HepG2 (cell line): ENCODE data around the gene TOMM20. TPM values are rescaled to one million over a fixed set of nuclear protein-coding genes. Genes with fewer than 3 reads are reported as not detected.

ENCODE experiments used
- CAMTA2 ChIP-seq: sonication (generic); formaldehyde crosslinking; IDR thresholded peaks from 2 replicates; pipeline ENCODE4 v1.4.0; 2020; ENCODE audit warnings: mild to moderate bottlenecking, missing genetic modification reagents, borderline replicate concordance
- CHD4 ChIP-seq: fragments of 200-600 bp; sonication (generic); IDR thresholded peaks from 2 replicates; pipeline ENCODE4 v1.7.0; 2017; ENCODE audit warnings: mild to moderate bottlenecking, low read length, borderline replicate concordance
- EHMT2 ChIP-seq: fragments of 200-600 bp; sonication (generic); IDR thresholded peaks from 2 replicates; pipeline ENCODE4 v1.7.0; 2017; ENCODE audit warnings: antibody characterized with exemption, low read depth, low read length, borderline replicate concordance
- ESRRA ChIP-seq: sonication (generic); formaldehyde crosslinking; IDR thresholded peaks from 2 replicates; pipeline ENCODE4 v1.5.1; 2020; ENCODE audit warnings: mild to moderate bottlenecking, low read depth, missing genetic modification reagents
- FOXK2 ChIP-seq: fragments of 450-650 bp; IDR thresholded peaks from 2 replicates; pipeline ENCODE4 v1.6.1; 2016
- HES4 ChIP-seq: sonication (generic); formaldehyde crosslinking; IDR thresholded peaks from 2 replicates; pipeline ENCODE4 v1.9.0; 2021; ENCODE audit warnings: mild to moderate bottlenecking, missing genetic modification reagents, borderline replicate concordance
- HNRNPH1 ChIP-seq: fragments of 200-400 bp; formaldehyde crosslinking; optimal IDR thresholded peaks from 2 replicates; pipeline ENCODE3; 2017; ENCODE audit warnings: mild to moderate bottlenecking, low read depth, low read length
- KLF12 ChIP-seq: sonication (generic); formaldehyde crosslinking; IDR thresholded peaks from 2 replicates; pipeline ENCODE4 v1.4.0; 2020; ENCODE audit warnings: missing genetic modification reagents, borderline replicate concordance
- NBN ChIP-seq: fragments of 450-650 bp; conservative IDR thresholded peaks from 2 replicates; pipeline ENCODE4 v1.6.1; 2017
- RBAK ChIP-seq: sonication (generic); formaldehyde crosslinking; IDR thresholded peaks from 2 replicates; pipeline ENCODE4 v1.5.1; 2020; ENCODE audit warnings: mild to moderate bottlenecking, missing genetic modification reagents
- RFXANK ChIP-seq: IDR thresholded peaks from 2 replicates; pipeline ENCODE4 v1.6.1; 2016
- RXRA ChIP-seq: sonication (generic); formaldehyde crosslinking; IDR thresholded peaks from 2 replicates; pipeline ENCODE4 v1.5.1; 2020; ENCODE audit warnings: missing genetic modification reagents
- SP2 ChIP-seq: sonication (generic); formaldehyde crosslinking; IDR thresholded peaks from 2 replicates; pipeline ENCODE4 v1.5.1; 2020; ENCODE audit warnings: mild to moderate bottlenecking, missing genetic modification reagents
- TOE1 ChIP-seq: sonication (generic); formaldehyde crosslinking; IDR thresholded peaks from 2 replicates; pipeline ENCODE4 v1.4.0; 2020; ENCODE audit warnings: mild to moderate bottlenecking, missing genetic modification reagents
- TSC22D2 ChIP-seq: sonication (generic); formaldehyde crosslinking; IDR thresholded peaks from 2 replicates; pipeline ENCODE4 v1.5.1; 2020; ENCODE audit warnings: missing genetic modification reagents, mild to moderate bottlenecking, borderline replicate concordance
- ZNF160 ChIP-seq: sonication (generic); formaldehyde crosslinking; IDR thresholded peaks from 2 replicates; pipeline ENCODE4 v1.8.0; 2022; ENCODE audit warnings: mild to moderate bottlenecking, inconsistent platforms, missing genetic modification reagents
- ZNF614 ChIP-seq: IDR thresholded peaks from 2 replicates; pipeline ENCODE4 v1.6.1; 2018; ENCODE audit warnings: missing biosample characterization, missing genetic modification reagents, inconsistent platforms, borderline replicate concordance
- ZNF782 ChIP-seq: sonication (generic); formaldehyde crosslinking; IDR thresholded peaks from 2 replicates; pipeline ENCODE4 v1.4.0; 2020; ENCODE audit warnings: missing genetic modification reagents, mild to moderate bottlenecking, borderline replicate concordance
- ZNF850 ChIP-seq: sonication (generic); formaldehyde crosslinking; conservative IDR thresholded peaks from 2 replicates; pipeline ENCODE4 v1.9.0; 2021; ENCODE audit warnings: mild to moderate bottlenecking, missing genetic modification reagents
- polyA plus RNA-seq, 8 experiments: library from polyadenylated mRNA; depleted of rRNA in 3 of 8; stranded (reverse) in 7 of 8; unstranded in 1 of 8; fragments of >200 nt; fragmentation: Illumina TruSeq in 4 of 8; extraction: Trizol in 4 of 8; gene quantifications; 2 replicates each; pipeline versions ENCODE4 v1.2.1 to v1.2.3, GENCODE V29; 2011 to 2016; ENCODE audit warnings: low read depth in 4 of 8, missing spikeins in 1 of 8, mixed read lengths in 1 of 8; ENCODE audit not compliant: insufficient read depth in 1 of 8
- total RNA-seq, 5 experiments: library from RNA; depleted of rRNA; stranded (reverse); fragments of >200 nt; fragmentation: Illumina TruSeq; extraction: Trizol; gene quantifications; 2 replicates each; pipeline ENCODE4 v1.2.3, GENCODE V29; 2016; ENCODE audit warnings: low read depth in 1 of 5
- TF ChIP-seq, protein P1 (sequence below): sonication (generic); formaldehyde crosslinking; IDR thresholded peaks from 2 replicates; pipeline ENCODE4 v1.5.1; 2020; ENCODE audit warnings: missing genetic modification reagents, mild to moderate bottlenecking, borderline replicate concordance
- TF ChIP-seq, protein P2 (sequence below): sonication (generic); formaldehyde crosslinking; IDR thresholded peaks from 2 replicates; pipeline ENCODE4 v1.4.0; 2020; ENCODE audit warnings: missing genetic modification reagents
- TF ChIP-seq, protein P3 (sequence below): sonication (generic); formaldehyde crosslinking; IDR thresholded peaks from 2 replicates; pipeline ENCODE4 v1.5.1; 2020; ENCODE audit warnings: missing genetic modification reagents, mild to moderate bottlenecking, borderline replicate concordance
- TF ChIP-seq, protein P4 (sequence below): sonication (generic); formaldehyde crosslinking; IDR thresholded peaks from 2 replicates; pipeline ENCODE4 v1.5.1; 2020; ENCODE audit warnings: mild to moderate bottlenecking, missing genetic modification reagents, moderate library complexity

The TOMM20 gene
- total and polyA plus RNA-seq, 2 of the 13 experiments (the other 11 are each of a cell fraction or from before 2014, with no cell fraction given) = 153 to 376 TPM

DNA sequence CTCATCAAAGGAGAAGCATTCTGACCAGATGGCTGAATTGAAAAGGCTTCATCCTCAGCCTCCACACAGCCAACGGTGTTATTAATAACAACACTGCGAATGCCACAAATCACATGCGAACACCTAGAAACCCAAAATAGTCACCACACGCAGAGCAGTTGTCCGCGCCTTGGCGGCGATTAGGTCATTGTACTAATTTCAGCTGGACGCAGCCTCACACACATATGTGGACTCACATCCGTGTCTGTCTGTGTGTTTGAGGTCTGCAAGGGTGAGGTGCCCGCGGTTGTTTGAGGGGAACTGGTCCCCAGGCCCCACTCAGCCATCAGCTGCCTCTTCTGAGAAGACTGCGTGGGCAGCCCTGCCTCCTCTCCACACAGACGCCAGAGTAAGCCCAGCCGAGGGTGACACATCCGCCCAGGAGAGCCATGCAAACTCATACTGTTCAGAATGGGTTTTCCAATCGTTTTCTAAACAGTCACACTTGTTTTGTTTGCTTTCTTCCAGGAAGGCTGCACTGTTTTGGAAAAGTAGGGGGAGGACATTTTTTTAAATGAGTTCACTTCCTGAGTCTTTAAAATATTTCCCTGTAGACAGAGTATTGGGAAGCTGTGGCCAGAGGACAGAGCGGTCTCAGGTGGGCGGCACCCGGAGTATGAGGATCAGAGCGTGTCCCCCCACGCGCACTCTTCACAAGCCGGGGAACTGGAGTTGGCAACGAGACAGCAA is 53.4 kb downstream of the TOMM20 start (continued):
- TF ChIP-seq, protein P1, sequence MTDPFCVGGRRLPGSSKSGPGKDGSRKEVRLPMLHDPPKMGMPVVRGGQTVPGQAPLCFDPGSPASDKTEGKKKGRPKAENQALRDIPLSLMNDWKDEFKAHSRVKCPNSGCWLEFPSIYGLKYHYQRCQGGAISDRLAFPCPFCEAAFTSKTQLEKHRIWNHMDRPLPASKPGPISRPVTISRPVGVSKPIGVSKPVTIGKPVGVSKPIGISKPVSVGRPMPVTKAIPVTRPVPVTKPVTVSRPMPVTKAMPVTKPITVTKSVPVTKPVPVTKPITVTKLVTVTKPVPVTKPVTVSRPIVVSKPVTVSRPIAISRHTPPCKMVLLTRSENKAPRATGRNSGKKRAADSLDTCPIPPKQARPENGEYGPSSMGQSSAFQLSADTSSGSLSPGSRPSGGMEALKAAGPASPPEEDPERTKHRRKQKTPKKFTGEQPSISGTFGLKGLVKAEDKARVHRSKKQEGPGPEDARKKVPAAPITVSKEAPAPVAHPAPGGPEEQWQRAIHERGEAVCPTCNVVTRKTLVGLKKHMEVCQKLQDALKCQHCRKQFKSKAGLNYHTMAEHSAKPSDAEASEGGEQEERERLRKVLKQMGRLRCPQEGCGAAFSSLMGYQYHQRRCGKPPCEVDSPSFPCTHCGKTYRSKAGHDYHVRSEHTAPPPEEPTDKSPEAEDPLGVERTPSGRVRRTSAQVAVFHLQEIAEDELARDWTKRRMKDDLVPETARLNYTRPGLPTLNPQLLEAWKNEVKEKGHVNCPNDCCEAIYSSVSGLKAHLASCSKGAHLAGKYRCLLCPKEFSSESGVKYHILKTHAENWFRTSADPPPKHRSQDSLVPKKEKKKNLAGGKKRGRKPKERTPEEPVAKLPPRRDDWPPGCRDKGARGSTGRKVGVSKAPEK (CRISPR knock-in tag) = no peak
- TF ChIP-seq ZNF782 (no peak; the same call in 1 of the 2 replicates), RFXANK (CRISPR knock-in tag) (no peak), HES4 (CRISPR knock-in tag) (no peak), TSC22D2 (CRISPR knock-in tag) (no peak), HNRNPH1 (no peak), TOE1 (CRISPR knock-in tag) (no peak), CHD4 (no peak; the same call in 1 of the 2 replicates), KLF12 (CRISPR knock-in tag) (no peak), EHMT2 (no peak), NBN (no peak), ZNF160 (CRISPR knock-in tag) (0 out of 2 replicates have a peak, but pooled peaks have one; percentile 20), CAMTA2 (CRISPR knock-in tag) (no peak), ESRRA (CRISPR knock-in tag) (0 out of 2 replicates have a peak, but pooled peaks have one; percentile 14), FOXK2 (no peak), RXRA (CRISPR knock-in tag) (no peak), RBAK (CRISPR knock-in tag) (no peak), ZNF850 (CRISPR knock-in tag) (no peak), ZNF614 (CRISPR knock-in tag) (peak; percentile 41), SP2 (CRISPR knock-in tag) (no peak)
- TF ChIP-seq, protein P2, sequence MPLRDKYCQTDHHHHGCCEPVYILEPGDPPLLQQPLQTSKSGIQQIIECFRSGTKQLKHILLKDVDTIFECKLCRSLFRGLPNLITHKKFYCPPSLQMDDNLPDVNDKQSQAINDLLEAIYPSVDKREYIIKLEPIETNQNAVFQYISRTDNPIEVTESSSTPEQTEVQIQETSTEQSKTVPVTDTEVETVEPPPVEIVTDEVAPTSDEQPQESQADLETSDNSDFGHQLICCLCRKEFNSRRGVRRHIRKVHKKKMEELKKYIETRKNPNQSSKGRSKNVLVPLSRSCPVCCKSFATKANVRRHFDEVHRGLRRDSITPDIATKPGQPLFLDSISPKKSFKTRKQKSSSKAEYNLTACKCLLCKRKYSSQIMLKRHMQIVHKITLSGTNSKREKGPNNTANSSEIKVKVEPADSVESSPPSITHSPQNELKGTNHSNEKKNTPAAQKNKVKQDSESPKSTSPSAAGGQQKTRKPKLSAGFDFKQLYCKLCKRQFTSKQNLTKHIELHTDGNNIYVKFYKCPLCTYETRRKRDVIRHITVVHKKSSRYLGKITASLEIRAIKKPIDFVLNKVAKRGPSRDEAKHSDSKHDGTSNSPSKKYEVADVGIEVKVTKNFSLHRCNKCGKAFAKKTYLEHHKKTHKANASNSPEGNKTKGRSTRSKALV = no peak
- TF ChIP-seq, protein P3, sequence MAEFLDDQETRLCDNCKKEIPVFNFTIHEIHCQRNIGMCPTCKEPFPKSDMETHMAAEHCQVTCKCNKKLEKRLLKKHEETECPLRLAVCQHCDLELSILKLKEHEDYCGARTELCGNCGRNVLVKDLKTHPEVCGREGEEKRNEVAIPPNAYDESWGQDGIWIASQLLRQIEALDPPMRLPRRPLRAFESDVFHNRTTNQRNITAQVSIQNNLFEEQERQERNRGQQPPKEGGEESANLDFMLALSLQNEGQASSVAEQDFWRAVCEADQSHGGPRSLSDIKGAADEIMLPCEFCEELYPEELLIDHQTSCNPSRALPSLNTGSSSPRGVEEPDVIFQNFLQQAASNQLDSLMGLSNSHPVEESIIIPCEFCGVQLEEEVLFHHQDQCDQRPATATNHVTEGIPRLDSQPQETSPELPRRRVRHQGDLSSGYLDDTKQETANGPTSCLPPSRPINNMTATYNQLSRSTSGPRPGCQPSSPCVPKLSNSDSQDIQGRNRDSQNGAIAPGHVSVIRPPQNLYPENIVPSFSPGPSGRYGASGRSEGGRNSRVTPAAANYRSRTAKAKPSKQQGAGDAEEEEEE = no peak
- TF ChIP-seq, protein P4, sequence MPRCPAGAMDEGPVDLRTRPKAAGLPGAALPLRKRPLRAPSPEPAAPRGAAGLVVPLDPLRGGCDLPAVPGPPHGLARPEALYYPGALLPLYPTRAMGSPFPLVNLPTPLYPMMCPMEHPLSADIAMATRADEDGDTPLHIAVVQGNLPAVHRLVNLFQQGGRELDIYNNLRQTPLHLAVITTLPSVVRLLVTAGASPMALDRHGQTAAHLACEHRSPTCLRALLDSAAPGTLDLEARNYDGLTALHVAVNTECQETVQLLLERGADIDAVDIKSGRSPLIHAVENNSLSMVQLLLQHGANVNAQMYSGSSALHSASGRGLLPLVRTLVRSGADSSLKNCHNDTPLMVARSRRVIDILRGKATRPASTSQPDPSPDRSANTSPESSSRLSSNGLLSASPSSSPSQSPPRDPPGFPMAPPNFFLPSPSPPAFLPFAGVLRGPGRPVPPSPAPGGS (CRISPR knock-in tag) = no peak
